HG02763 (cell line): ENCODE data around the gene LRRC1.

Experiments used
- ATAC-seq: cut with Tn5 transposase; IDR thresholded peaks from one replicate; pipeline ENCODE4 v1.9.1; 2021; ENCODE audit warnings: mild to moderate bottlenecking, moderate library complexity; ENCODE audit not compliant: unreplicated experiment

The LRRC1 gene

DNA sequence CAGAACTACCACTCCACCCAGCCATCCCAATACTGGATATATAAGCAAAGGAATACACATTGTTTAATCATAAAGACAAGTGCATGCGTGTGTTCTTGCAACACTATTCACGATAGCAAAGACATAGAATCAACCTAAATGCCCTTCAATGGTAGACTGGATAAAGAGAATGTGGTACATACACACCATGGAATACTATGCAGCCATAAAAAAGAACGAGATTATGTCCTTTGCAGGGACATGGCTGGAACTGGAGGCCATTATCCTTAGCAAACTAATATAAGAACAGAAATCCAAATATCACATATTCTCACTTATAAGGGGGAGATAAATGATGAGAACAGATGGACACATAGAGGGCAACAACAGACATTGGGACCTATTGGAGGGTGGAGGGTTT lies 156.6 kb downstream of the LRRC1 start:
- ATAC-seq: no peak

DNA sequence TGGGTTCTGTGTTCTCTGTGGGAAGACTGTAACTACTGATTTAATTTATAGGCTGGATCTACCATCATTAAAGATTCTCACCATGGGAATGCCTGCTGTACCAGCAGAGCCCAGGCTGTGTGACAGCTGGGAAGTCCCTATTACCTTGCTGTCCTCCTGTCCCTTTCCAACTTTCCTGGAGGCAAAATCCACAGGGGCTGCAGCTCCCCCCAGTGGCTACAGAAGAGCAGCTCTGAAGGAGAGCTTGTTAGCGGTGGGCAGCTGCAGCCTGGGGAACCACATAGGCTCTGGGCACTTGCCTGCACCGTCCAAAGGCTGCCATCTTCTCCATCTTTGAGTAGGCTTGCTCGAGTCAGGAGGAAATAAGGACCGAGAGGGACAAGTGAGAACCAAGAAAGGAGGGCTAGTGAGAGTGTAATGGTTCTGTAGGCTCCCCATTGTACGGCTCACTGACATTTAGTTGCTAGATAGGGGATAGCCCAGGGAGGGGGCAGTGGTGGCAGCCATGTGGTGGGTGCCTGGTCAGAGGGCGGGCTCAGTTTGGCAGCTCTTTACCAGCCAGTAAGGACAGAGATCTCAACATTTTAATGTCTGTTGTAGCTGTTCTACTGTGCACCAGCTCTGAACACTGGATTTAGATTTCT lies 161.4 kb downstream of the LRRC1 start:
- ATAC-seq: peak; percentile 96

DNA sequence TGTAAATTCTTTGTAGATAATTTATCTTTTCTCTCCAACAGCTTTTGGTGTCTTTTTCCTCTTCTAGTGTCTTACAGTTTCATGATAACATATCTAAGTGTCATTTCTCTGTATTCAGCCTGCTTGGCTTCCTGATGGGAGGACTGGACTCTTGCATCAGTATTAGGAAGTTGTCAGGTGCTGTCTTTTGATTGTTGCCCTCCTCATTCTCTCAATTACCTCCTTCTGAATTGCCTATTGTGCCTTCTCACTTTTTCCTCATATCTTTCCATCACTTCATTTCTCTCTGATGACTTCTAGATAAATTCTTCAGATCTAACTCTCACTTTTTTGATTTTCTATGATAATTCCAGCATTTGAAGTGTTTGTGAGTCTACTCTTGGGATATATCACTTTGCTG lies 162.0 kb downstream of the LRRC1 start:
- ATAC-seq: no peak

DNA sequence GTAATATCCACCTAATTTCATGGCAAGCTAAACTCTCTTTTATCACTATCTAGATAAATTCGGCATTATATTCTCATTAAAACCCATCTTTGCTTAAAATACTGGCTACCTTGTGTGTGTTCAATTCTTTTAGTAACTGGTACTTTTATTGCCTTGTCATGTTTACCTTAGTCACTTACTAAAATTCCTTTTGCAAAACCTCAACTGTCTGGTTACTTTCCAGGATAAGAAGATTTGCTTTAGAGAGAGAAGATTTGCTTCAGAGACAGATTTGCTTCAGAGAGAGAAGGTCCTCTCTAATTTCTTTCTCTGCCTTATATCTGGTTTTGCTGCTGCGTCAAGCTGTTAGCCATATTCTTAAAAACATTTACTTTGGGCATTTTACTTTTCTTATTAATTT lies 164.9 kb downstream of the LRRC1 start:
- ATAC-seq: no peak

DNA sequence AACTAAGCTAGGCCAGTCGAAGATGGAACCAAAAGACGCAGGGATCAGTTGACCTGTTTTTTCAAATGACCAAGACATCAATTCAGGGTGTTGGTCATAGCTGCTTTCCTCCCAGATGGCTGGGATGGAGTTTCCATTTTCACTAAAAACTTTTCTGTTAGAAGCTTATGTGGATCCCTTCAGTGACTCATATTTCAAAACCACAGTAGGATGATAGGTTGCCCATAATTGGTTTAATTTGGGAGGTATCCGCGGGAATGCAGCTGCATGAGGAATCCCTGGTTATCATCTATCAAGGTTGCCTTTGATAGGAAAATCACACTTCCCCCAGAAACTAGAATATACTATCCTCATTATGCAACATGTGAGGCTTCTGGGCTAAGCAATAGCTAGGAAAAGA lies 165.5 kb downstream of the LRRC1 start:
- no peak for ATAC-seq

DNA sequence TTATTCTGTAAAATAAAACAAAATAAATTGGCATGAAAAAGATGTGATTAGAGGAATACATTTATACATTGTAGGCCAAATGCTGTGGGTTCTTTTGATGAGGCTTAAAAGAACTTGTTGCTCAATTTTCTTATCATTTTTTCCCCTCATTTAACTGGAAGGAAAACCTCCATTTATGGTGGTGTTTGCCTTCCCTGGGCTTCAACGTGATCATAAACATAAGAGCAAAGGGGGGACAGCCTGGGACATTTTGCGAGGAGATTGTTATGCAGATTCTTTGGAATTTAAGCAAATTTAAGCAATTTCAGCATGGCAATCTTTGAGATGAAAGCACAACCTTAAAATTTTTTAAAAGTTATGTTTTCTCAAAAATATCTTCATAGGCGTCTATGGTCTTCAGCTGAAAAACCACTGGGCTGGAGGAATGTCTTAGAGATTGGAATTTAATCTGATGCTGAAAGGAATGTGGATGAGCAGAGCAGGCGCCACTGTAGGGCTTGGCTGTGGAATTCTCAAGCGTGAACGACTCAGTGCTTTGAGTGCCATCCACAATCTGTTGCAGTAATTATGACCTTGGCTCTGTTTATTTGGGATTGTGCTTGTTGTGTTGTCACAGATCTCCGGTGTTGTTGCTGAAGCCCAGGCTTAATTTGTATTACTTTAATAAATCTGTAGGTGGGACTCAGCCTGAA lies 167.0 kb downstream of the LRRC1 start:
- no peak for ATAC-seq

DNA sequence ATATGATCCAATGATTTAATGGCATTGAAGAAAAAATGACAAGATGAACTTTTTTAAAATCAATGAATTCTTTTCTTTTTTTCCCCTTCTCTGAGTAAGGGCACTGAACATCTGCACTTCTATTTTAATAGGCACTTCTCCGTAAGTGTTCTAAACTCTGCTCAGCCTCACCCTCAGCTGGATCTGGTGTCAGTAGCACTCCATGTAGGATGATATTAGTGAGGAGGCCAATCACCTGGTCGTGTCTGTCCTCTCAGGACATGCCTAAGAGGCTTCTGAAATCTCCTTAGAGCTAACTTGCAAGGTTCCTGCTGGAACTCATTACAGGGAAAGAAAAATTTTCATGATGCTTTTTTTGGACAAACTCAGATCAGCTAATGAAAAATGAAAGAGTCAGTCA lies 167.8 kb downstream of the LRRC1 start:
- no peak for ATAC-seq

DNA sequence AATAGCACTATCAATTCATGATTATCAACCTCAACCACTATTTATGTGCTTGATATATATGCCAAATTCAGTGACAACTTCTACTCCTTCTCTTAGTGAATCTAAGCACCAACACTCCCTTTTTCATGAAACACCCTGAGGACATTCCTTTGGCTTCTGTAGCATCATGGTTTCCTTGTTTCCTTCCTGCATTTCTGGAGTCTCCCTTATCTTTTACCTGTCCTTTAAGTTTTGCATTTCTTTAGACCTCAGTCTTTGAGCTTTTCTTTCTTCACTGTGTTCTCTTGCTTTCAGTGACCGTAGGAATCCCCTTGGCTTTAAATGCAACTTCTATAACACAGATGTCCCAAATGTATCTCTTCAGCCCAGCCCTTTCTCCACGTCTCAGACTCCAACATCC lies 172.6 kb downstream of the LRRC1 start:
- no peak for ATAC-seq
